Osteoblast (primary cell): Measurements from ENCODE around the gene RIT2. TPM values are rescaled to one million over a fixed set of nuclear protein-coding genes. Genes with fewer than 3 reads are reported as not detected.

Source experiments
- DNase-seq: peaks from one replicate; pipeline ENCODE4 v3.0.0; 2011; ENCODE audit warnings: low spot score, mixed read lengths; ENCODE audit not compliant: insufficient read length; ENCODE audit errors: missing footprints
- H2AFZ ChIP-seq: 2 replicates; pipeline ENCODE4 v1.6.0; 2011; ENCODE audit warnings: mild to moderate bottlenecking, low read length
- H3K27ac ChIP-seq: 2 replicates; pipeline ENCODE4 v1.5.1; 2011; ENCODE audit warnings: mild to moderate bottlenecking, low read depth, low read length, moderate library complexity
- H3K27me3 ChIP-seq: 2 replicates; pipeline ENCODE4 v1.6.0; 2012; ENCODE audit warnings: mild to moderate bottlenecking, control low read depth, inconsistent platforms, low read length, moderate library complexity; ENCODE audit not compliant: insufficient read depth
- H3K36me3 ChIP-seq: 2 replicates; pipeline ENCODE4 v1.5.1; 2011; ENCODE audit warnings: mild to moderate bottlenecking, low read length, control low read depth, moderate library complexity; ENCODE audit not compliant: insufficient read depth
- H3K4me1 ChIP-seq: 2 replicates; pipeline ENCODE4 v1.5.1; 2011; ENCODE audit warnings: mild to moderate bottlenecking, low read length, control low read depth, moderate library complexity; ENCODE audit not compliant: insufficient read depth
- H3K4me2 ChIP-seq: 2 replicates; pipeline ENCODE4 v1.6.0; 2011; ENCODE audit warnings: mild to moderate bottlenecking, low read length; ENCODE audit not compliant: insufficient read depth
- H3K4me3 ChIP-seq: fragments of 200-600 bp; sonication (generic); 3 replicates; pipeline ENCODE4 v1.5.1; 2012; ENCODE audit warnings: mild to moderate bottlenecking, low read length, inconsistent platforms; ENCODE audit not compliant: insufficient read depth
- H3K79me2 ChIP-seq: 2 replicates; pipeline ENCODE4 v1.6.0; 2012; ENCODE audit warnings: mild to moderate bottlenecking, low read length, control low read depth, inconsistent platforms; ENCODE audit not compliant: insufficient read depth
- H3K9me3 ChIP-seq: 2 replicates; pipeline ENCODE4 v1.5.1; 2011; ENCODE audit warnings: low read depth, low read length, control low read depth
- H4K20me1 ChIP-seq: 2 replicates; pipeline ENCODE4 v1.6.0; 2012; ENCODE audit warnings: mild to moderate bottlenecking, low read length, control low read depth; ENCODE audit not compliant: insufficient read depth
- CTCF ChIP-seq: IDR thresholded peaks from 2 replicates; pipeline ENCODE4 v1.5.1; 2011; ENCODE audit warnings: mild to moderate bottlenecking, low read depth, low read length, moderate library complexity; ENCODE audit errors: extremely low read depth
- total RNA-seq: library from RNA; depleted of rRNA; stranded (reverse); fragments of >200 nt; gene quantifications from 2 replicates; pipeline ENCODE4 v1.2.3, GENCODE V29; 2012

Gene RIT2
- total RNA-seq, 1 donor: not detected

- H3K79me2 ChIP-seq: no peaks in the 10 kb centered on the region
- H3K4me3 ChIP-seq: no peak overlapping the region
- H3K4me2 ChIP-seq: no peak overlapping the region
- H2AFZ ChIP-seq: no peak overlapping the region
- no peak for TF ChIP-seq CTCF
- no peak for DNase-seq
- no peaks in the 10 kb centered on the region for H4K20me1 ChIP-seq
- no peaks in the 10 kb centered on the region for H3K36me3 ChIP-seq
- H3K9me3 ChIP-seq: no peaks in the 10 kb centered on the region
- H3K27ac ChIP-seq: no peak overlapping the region
- H3K4me1 ChIP-seq: no peaks in the 10 kb centered on the region
- no peaks in the 10 kb centered on the region for H3K27me3 ChIP-seq
Observed at GRCh38 chr18:42958353-42958752, 157.1 kb downstream of the RIT2 start.

GRCh38 chr18:42956287-42956686, 159.2 kb downstream of the RIT2 start:
- TF ChIP-seq CTCF: no peak
- H3K27me3 ChIP-seq: no peaks in the 10 kb centered on the region
- no peaks in the 10 kb centered on the region for H3K9me3 ChIP-seq
- H3K36me3 ChIP-seq: no peaks in the 10 kb centered on the region
- no peak overlapping the region for H3K4me2 ChIP-seq
- H2AFZ ChIP-seq: no peak overlapping the region
- no peak overlapping the region for H3K4me3 ChIP-seq
- no peaks in the 10 kb centered on the region for H3K79me2 ChIP-seq
- no peak for DNase-seq
- no peaks in the 10 kb centered on the region for H4K20me1 ChIP-seq
- H3K27ac ChIP-seq: no peak overlapping the region
- no peaks in the 10 kb centered on the region for H3K4me1 ChIP-seq

- Histone ChIP-seq H3K27ac (no peak overlapping the region), H3K4me3 (no peak overlapping the region), H3K79me2 (no peaks in the 10 kb centered on the region), H3K9me3 (no peaks in the 10 kb centered on the region), H3K4me1 (no peaks in the 10 kb centered on the region), H4K20me1 (no peaks in the 10 kb centered on the region), H3K27me3 (no peaks in the 10 kb centered on the region), H2AFZ (no peak overlapping the region), H3K36me3 (no peaks in the 10 kb centered on the region), H3K4me2 (no peak overlapping the region)
- no peak for TF ChIP-seq CTCF
- DNase-seq: no peak
Observed at GRCh38 chr18:42954887-42955286, 160.6 kb downstream of the RIT2 start.

- H3K4me2 ChIP-seq: no peak overlapping the region
- no peaks in the 10 kb centered on the region for H4K20me1 ChIP-seq
- DNase-seq: no peak
- H3K79me2 ChIP-seq: no peaks in the 10 kb centered on the region
- H3K4me3 ChIP-seq: no peak overlapping the region
- TF ChIP-seq CTCF: no peak
- H3K36me3 ChIP-seq: no peaks in the 10 kb centered on the region
- no peaks in the 10 kb centered on the region for H3K9me3 ChIP-seq
- H3K4me1 ChIP-seq: no peaks in the 10 kb centered on the region
- no peaks in the 10 kb centered on the region for H3K27me3 ChIP-seq
- H3K27ac ChIP-seq: no peak overlapping the region
- no peak overlapping the region for H2AFZ ChIP-seq
Observed at GRCh38 chr18:42953306-42953705, 162.2 kb downstream of the RIT2 start.
